Measurements from ENCODE around the gene FBXL20.

GRCh38 chr17:39284685-39285084, 116.7 kb downstream of the FBXL20 start:
- TF ChIP-seq POLR2AphosphoS5 (IDR thresholded peaks at IDR 0.05) (no peak), CTCF (IDR thresholded peaks at IDR 0.05) (no peak)
